K562 (cell line): ENCODE measurements around the gene CEND1. TPM values are rescaled to one million over a fixed set of nuclear protein-coding genes. Genes with fewer than 3 reads are reported as not detected.

Source experiments
- ARID4B ChIP-seq: sonication (generic); formaldehyde crosslinking; IDR thresholded peaks from 2 replicates; pipeline ENCODE4 v1.8.0; 2022; ENCODE audit warnings: mild to moderate bottlenecking, missing genetic modification reagents
- CLOCK ChIP-seq: fragments of 250-450 bp; sonication (Bioruptor Pico); IDR thresholded peaks from 2 replicates; pipeline ENCODE4 v1.4.0; 2020; ENCODE audit warnings: mild to moderate bottlenecking, moderate library complexity, borderline replicate concordance
- ELF1 ChIP-seq: fragments of 200-800 bp; sonication (Bioruptor generic); IDR thresholded peaks from 2 replicates; pipeline ENCODE4 v1.6.1; 2016; ENCODE audit warnings: missing genetic modification characterization, missing compliant biosample characterization
- MNT ChIP-seq, 2 experiments: fragments of 450-650 bp; conservative IDR thresholded peaks; 2 replicates each; pipeline ENCODE4 v1.6.1; 2017; ENCODE audit warnings: mild to moderate bottlenecking in 2 of 2, moderate library complexity in 2 of 2
- MXI1 ChIP-seq: IDR thresholded peaks from 2 replicates; pipeline ENCODE4 v1.6.1; 2011; ENCODE audit warnings: low read depth, mild to moderate bottlenecking, improper control_type of control experiment, low read length
- RBFOX2 ChIP-seq: fragments of 200-400 bp; formaldehyde crosslinking; IDR thresholded peaks from 2 replicates; pipeline ENCODE4 v1.6.1; 2017; ENCODE audit warnings: low read depth, mild to moderate bottlenecking, low read length, moderate library complexity
- SUPT5H ChIP-seq: fragments of 450-650 bp; IDR thresholded peaks from 2 replicates; pipeline ENCODE4 v1.6.1; 2016
- TRIM28 ChIP-seq: fragments of 450-650 bp; IDR thresholded peaks from 2 replicates; pipeline ENCODE4 v1.6.1; 2017
- UBTF ChIP-seq, 2 experiments: IDR thresholded peaks; 2 replicates each; pipeline ENCODE4 v1.6.1; 2012; ENCODE audit warnings: improper control_type of control experiment in 2 of 2, low read depth in 2 of 2, low read length in 2 of 2, borderline replicate concordance in 1 of 2
- VEZF1 ChIP-seq: fragments of 200-800 bp; sonication (Bioruptor generic); IDR thresholded peaks from 2 replicates; pipeline ENCODE4 v1.6.1; 2017; ENCODE audit warnings: missing genetic modification characterization, missing compliant biosample characterization
- polyA plus RNA-seq, 8 experiments: library from polyadenylated mRNA; depleted of rRNA in 4 of 8; stranded (reverse) in 5 of 8; unstranded in 3 of 8; fragments of >200 nt; fragmentation: Nextera tagmentation in 2 of 8; fragmentation: Illumina TruSeq in 1 of 8; extraction: Ambion mirVana in 2 of 8; extraction: Trizol in 1 of 8; gene quantifications; 2 replicates each; pipeline versions ENCODE4 v1.2.1 to v1.2.3, GENCODE V29; 2011 to 2014; ENCODE audit warnings: inconsistent platforms in 1 of 8, missing spikeins in 1 of 8
- total RNA-seq, 7 experiments: library from RNA; depleted of rRNA in 6 of 7; stranded (reverse); fragments of >200 nt in 6 of 7; fragmentation: Illumina TruSeq in 2 of 7; extraction: Trizol in 2 of 7; gene quantifications; 2 replicates each; pipeline versions ENCODE4 v1.2.1 to v1.2.3, GENCODE V29; 2011 to 2021; ENCODE audit warnings: low replicate concordance in 1 of 7

CEND1 gene
- total and polyA plus RNA-seq, 9 of the 15 experiments (the other 6 are each of a cell fraction or from before 2014, with no cell fraction given) = 0.13 to 0.18 (median 0.16) TPM; not detected in 6

- TF ChIP-seq CLOCK = no peak
- 0 out of 2 replicates have a peak, but pooled peaks have one; percentile 47 for TF ChIP-seq ARID4B (CRISPR knock-in tag)
- TF ChIP-seq SUPT5H = peak; percentile 44; the same call in 1 of the 2 replicates
- peak; percentile 91 for TF ChIP-seq VEZF1 (CRISPR knock-in tag)
- TF ChIP-seq TRIM28 = no peak
- peak; percentile 44; the same call in 1 of the 2 replicates for TF ChIP-seq RBFOX2
- TF ChIP-seq ELF1 = peak; percentile 45
- TF ChIP-seq MXI1 = peak; percentile 57; the same call in 1 of the 2 replicates
- no peak for TF ChIP-seq UBTF (IDR thresholded peaks at IDR 0.05; ENCODE audit: borderline replicate concordance in 1 of 2, low read depth in 2 of 2, low read length in 2 of 2)
- peak; percentile 77 to 92 for TF ChIP-seq MNT (conservative IDR thresholded peaks at IDR 0.05)
Measured at GRCh38 chr11:795634-796564, 6.0 kb upstream of the CEND1 start (continued).
